BJ (cell line): Measurements from ENCODE around the gene RAPSN. TPM values are rescaled to one million over a fixed set of nuclear protein-coding genes. Genes with fewer than 3 reads are reported as not detected.

Experiments used
- CTCF ChIA-PET: fragments of 350-600 bp; formaldehyde crosslinking; extraction: SDS; loops from one replicate; lab custom pipeline; 2021; ENCODE audit warnings: antibody characterized with exemption, inconsistent platforms; lab: Yijun Ruan, JAX
- POLR2A ChIA-PET: fragments of 300-600 bp; sonication (Branson Sonifier 250); formaldehyde crosslinking; extraction: SDS; loops from one replicate; lab custom pipeline; 2021; ENCODE audit warnings: antibody characterized with exemption; lab: Charles Lee
- DNase-seq: peaks from one replicate; pipeline ENCODE4 v3.0.0-alpha.2; 2011; ENCODE audit warnings: low read depth
- H3K27me3 ChIP-seq: 2 replicates; pipeline ENCODE4 v1.6.0; 2011; ENCODE audit warnings: low read length; ENCODE audit not compliant: control insufficient read depth, insufficient read depth
- H3K36me3 ChIP-seq: 2 replicates; pipeline ENCODE4 v1.5.1; 2011; ENCODE audit warnings: low read length; ENCODE audit not compliant: control insufficient read depth, insufficient read depth
- H3K4me3 ChIP-seq: 2 replicates; pipeline ENCODE4 v1.5.1; 2011; ENCODE audit warnings: low read depth, mild to moderate bottlenecking, control low read depth, low read length
- polyA plus RNA-seq: library from polyadenylated mRNA; depleted of rRNA; stranded (reverse); fragments of >200 nt; gene quantifications from 2 replicates; pipeline ENCODE4 v1.2.3, GENCODE V29; 2011
- TF ChIP-seq, protein P1 (sequence below): IDR thresholded peaks from 2 replicates; pipeline ENCODE4 v1.5.1; 2011; ENCODE audit warnings: low read depth, mild to moderate bottlenecking, control low read depth, inconsistent platforms, low read length, moderate library complexity; ENCODE audit not compliant: insufficient read depth

RAPSN gene
- polyA plus RNA-seq, 1 experiment: 0.10 TPM

DNA sequence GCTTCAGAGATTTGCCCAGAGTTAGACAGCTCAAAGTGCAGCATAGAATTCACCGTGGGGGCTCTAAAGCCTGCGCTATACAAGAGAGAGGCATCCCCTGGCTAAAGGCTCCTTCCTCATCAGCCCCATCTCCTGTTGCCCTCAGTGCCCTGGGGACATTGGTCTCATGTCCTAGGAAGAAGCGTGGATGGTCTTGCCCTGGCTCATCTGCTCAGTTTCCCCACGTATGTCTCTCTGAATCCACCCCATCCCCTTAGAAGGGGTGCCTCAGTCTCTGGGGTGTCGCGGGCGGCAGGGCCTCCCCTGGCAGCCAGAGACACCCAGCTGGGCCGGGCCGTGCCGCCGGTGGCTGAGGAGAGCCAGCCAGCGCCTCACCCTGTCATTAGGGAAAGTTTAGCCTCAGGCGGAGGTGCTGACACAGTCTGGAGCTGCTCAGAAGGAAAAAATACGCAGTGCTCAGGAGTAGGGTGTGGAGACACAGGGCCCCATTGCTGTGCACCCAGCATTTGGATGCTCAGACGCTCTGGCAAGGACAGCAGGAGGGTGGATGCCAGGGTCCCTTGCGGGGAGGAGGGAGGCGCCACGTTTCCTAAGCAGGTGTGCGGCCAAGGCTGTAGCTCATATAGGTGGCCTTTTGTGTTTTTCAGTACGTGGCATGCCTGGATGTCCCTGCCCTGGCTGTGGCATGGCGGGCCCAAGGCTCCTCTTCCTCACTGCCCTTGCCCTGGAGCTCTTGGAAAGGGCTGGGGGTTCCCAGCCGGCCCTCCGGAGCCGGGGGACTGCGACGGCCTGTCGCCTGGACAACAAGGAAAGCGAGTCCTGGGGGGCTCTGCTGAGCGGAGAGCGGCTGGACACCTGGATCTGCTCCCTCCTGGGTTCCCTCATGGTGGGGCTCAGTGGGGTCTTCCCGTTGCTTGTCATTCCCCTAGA, 39.2 kb downstream of the RAPSN start:
- no peak for DNase-seq
- Histone ChIP-seq H3K27me3 (no peaks in the 10 kb centered on the region), H3K36me3 (peaks cover 27% of the 10 kb centered on the region), H3K4me3 (peak overlapping the region; percentile 95)
- ChIA-PET POLR2A (no interaction called here), CTCF (interaction anchor here (0.8 to 5.1 kb wide), 7 partner anchors 10 to 207 kb away, joined by 3 to 37 read pairs (median 3); partner anchors contain the start of gene PSMC3)
- TF ChIP-seq, protein P1, sequence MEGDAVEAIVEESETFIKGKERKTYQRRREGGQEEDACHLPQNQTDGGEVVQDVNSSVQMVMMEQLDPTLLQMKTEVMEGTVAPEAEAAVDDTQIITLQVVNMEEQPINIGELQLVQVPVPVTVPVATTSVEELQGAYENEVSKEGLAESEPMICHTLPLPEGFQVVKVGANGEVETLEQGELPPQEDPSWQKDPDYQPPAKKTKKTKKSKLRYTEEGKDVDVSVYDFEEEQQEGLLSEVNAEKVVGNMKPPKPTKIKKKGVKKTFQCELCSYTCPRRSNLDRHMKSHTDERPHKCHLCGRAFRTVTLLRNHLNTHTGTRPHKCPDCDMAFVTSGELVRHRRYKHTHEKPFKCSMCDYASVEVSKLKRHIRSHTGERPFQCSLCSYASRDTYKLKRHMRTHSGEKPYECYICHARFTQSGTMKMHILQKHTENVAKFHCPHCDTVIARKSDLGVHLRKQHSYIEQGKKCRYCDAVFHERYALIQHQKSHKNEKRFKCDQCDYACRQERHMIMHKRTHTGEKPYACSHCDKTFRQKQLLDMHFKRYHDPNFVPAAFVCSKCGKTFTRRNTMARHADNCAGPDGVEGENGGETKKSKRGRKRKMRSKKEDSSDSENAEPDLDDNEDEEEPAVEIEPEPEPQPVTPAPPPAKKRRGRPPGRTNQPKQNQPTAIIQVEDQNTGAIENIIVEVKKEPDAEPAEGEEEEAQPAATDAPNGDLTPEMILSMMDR: no peak

DNA sequence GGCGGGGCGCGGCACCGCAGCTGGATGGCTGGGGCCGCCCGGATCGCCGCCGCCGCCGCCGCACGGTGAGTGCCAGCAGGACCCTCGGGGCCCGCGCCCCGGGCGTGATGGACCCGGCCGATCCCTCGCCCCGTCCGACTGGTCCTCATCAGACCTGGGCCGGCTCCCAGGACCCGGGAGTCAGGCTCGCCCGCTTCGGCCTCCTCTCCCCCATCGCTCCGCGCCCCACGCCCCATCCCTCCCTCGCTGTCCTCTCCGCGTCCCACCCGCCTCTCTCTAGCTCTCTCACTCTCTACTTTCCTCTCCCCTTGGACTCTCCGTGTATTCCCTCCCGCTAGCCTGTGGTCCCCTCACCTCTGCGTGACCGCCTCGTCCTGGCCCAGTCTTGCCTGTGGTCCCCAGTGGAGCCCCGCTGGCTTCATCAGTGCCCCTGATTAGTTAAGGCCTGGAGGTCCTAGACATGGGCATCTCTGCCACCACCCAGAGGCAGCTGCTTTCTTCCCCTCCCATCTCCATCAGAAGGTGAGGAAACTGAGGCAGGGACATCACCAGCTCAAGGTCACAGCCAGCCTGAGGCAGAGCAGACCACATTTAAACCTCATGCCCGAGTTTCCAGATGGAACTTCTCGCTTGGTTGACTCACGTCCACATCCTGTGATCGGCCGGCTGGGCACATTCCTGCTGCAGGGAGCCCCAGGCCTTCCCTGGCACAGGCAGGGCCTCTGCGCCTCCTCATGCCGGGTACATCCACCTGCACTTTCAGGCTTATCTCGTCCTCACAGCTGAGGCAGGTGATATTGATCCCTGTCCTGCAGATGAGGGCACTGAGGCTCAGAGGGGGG, 40.1 kb downstream of the RAPSN start:
- no peaks in the 10 kb centered on the region for H3K27me3 ChIP-seq
- TF ChIP-seq, protein P1: no peak
- DNase-seq: no peak
- CTCF ChIA-PET: interaction anchor here (1.0 to 5.1 kb wide), 6 partner anchors 12 to 86 kb away, joined by 3 to 37 read pairs (median 4); no protein-coding TSS in a partner anchor
- H3K4me3 ChIP-seq: peak overlapping the region; percentile 95
- H3K36me3 ChIP-seq: peaks cover 23% of the 10 kb centered on the region
- POLR2A ChIA-PET: interaction anchor here (0.5 to 0.7 kb wide), 2 partner anchors 12 to 51 kb away, joined by 4 to 6 read pairs; no protein-coding TSS in a partner anchor

DNA sequence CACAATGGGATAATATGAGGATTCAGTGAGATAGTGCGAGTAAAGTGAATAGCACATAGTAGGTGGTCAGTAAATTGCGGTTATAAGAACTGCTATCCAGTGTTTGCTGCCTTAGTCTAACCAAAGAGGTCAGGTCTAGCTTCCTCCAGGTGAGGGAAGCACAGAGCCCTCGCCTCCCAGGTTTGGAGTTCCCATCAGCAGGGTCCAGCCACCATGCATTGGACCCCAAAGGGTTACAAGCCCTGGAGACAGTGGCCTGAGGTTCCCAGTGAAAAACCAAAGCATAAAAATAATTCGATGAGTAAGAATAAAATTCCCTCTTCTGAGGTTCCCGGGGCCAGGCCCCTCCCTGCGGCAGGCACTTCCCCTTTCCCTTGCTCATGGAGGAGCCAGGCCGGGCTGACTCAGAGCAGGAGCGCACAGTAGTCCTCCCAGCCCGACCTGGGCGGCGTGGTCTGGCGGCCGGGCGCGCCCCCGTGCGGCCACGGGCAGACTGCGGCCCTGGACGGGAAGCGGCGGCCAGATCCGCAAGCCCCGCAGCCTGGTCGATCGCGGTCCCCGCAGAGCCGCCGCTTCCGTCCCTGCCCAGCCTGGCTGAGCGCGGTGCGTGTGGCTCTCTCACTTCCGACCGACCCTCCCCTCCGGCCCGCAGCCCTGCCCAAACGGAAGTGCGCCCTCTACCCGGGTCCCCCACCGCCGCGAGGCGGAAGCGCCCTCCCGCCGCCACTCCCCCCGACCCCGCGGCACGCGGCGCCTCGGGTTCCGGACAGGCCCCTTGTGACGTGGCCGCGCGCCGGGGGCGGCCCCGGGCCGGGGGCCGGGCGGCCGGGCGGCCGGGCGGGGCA, 41.0 kb downstream of the RAPSN start, which contains the start of gene SLC39A13:
SLC39A13 (plus strand) TSS at position 845 of the 845 bp plus-strand sequence. CDS start 1,505 bp downstream, outside the sequence.
- DNase-seq: peak; percentile 75
- H3K4me3 ChIP-seq: peak within 1 kb of the TSS; percentile 95
- POLR2A ChIA-PET: no interaction called here
- H3K36me3 ChIP-seq: peaks cover 17% of the 10 kb centered on the region
- H3K27me3 ChIP-seq: no peaks in the 10 kb centered on the region
- CTCF ChIA-PET: interaction anchor here (0.6 to 5.1 kb wide), 7 partner anchors 13 to 54 kb away, joined by 3 to 37 read pairs (median 4); no protein-coding TSS in a partner anchor
- TF ChIP-seq, protein P1: peak; percentile 45

DNA sequence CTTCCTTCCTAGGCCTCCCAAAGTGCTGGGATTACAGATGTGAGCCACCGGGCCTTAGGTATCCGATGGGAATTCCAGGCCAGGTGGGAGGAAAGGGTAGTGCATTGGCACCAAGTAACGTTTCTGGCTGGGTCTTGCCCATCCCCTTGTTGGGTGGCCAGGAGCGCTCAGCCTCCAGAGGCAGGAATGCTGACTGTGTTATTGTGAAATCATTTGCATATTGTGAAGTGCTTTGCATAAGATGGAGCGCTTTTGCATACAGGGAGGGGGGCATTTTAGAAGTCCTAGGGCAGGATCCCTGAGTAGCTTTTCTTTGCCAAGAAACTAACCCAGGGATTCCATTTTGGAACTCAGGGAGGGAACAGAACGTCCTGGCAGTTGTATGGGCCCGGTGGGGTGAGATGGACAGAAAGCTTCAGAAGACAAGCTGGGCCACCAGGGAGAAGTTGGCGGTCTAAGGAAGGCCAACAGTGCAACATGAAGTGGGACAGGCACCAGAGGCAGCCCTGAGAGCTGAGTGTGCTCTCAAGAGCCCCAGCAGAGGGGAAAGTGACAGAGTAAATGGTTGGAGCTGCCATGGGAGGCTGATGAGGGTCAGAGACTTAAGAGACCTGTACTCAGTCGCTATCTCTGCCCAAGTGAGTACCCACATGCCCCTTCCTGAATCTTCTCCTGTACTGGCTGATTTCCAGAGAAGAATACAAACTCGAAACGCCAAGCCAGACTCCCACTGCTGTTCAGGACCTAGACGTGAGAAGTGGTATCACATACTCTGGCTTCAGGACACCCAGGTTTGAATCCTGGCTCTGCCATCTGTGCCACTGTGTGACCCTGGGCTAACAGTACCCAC, 41.8 kb downstream of the RAPSN start:
- POLR2A ChIA-PET: interaction anchor here (0.7 kb wide), 1 partner anchor 586 kb away, joined by 3 read pairs; no protein-coding TSS in a partner anchor
- H3K36me3 ChIP-seq: peaks cover 17% of the 10 kb centered on the region
- no peak for DNase-seq
- CTCF ChIA-PET: interaction anchor here (0.6 to 2.0 kb wide), 4 partner anchors 14 to 35 kb away, joined by 3 to 25 read pairs (median 6); no protein-coding TSS in a partner anchor
- peak overlapping the region; percentile 53 for H3K4me3 ChIP-seq
- TF ChIP-seq, protein P1: peak; percentile 30; the same call in 1 of the 2 replicates
- no peaks in the 10 kb centered on the region for H3K27me3 ChIP-seq
